HG03196 (cell line): ENCODE data around the gene ZIC5.

Experiments
- ATAC-seq: cut with Tn5 transposase; IDR thresholded peaks from one replicate; pipeline ENCODE4 v1.9.1; 2021; ENCODE audit not compliant: unreplicated experiment

ZIC5 gene

DNA sequence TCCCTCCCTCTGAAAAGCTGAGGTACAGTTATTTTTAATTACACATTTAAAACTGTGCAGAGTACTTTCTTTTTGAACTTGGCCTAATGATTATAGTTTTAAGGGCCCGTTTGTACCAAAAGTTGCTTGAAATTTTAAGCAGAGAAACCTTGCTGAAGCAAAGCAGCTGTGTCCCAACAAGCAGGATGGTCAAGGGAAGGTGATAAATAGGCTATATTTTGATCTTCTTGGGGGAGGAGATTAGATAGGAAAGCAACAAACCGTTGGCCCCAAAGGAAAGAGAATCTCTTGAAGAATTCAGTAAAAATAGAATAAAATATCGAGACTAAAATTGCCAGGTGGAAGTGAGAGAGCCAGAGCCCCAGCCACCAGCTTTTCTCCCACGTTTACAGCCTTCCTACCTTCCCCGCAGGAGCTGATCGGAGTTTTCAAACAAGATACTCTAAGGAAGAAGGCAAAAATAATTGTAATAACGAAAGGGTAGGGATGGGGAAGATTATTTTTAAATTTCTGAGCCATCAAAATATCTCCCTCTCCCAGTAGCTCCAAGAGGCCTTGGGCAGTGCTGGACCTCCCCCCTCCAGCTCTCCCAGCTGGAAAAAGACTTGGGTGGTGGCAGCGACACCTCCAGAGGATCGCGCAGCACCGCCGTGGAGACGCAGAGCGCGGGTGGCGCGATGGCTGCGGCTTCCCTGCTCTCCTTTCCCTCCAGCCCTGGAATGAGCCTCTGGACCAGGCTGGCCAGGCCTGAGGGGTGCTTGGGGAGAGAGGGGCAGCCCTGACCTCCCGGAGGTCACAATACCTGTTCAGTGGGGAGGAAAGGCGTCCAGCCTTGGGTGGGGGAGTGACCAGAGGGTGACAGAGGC lies 15.8 kb upstream of the ZIC5 start:
- ATAC-seq = no peak

GRCh38 chr13:99986741-99987140 lies 15.2 kb upstream of the ZIC5 start:
- no peak for ATAC-seq

DNA sequence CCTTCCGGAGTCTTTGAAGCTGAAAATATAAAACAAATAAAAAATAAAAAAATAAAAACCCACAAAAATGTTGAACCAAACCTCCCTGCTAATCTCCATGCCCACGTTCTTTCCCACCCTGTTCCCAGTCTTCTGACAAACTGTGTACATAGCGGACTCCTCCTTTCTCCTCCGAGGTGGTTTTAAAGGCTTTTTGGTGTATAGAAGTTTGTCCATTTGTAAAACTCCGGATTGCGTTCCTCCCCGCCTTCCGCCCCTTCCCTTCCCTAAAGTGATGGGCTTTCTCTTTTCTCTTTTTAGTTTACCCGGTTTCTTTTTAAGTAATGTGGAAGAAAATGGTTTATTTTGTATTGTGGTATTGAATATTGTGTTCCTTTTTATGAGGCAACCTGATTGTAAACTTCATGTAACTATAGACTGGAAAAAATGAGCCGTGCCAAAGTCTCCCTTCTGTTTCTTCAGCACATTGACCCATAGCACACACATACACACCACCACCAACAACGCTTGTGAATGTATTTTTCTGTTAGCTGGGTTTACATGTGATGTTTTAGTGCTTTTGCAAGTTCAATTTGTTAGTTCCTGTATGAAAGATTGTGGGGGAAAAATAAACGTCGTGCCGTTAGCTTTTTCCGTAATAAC lies 14.4 kb upstream of the ZIC5 start:
- no peak for ATAC-seq

DNA sequence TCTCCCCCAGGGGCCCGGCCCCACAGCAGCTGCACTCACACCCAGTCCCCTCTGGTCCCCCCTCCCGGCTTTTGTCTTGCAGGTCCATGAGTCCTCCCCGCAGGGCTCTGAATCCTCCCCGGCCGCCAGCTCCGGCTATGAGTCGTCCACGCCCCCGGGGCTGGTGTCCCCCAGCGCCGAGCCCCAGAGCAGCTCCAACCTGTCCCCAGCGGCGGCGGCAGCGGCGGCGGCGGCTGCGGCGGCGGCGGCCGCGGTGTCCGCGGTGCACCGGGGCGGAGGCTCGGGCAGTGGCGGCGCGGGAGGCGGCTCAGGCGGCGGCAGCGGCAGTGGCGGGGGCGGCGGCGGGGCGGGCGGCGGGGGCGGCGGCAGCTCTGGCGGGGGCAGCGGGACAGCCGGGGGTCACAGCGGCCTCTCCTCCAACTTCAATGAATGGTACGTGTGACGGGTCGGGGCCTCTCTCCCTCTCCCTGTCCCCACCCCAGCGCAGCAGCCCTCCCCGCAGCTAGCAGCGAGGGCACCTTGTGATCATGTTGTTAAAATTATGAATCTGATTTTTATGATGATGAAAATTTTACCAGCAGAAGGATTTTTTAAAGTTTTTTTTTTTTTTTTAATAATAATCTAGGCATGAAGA lies 13.8 kb upstream of the ZIC5 start:
- no peak for ATAC-seq

- ATAC-seq = no peak
Observed at GRCh38 chr13:99984461-99985240, 13.1 kb upstream of the ZIC5 start.

DNA sequence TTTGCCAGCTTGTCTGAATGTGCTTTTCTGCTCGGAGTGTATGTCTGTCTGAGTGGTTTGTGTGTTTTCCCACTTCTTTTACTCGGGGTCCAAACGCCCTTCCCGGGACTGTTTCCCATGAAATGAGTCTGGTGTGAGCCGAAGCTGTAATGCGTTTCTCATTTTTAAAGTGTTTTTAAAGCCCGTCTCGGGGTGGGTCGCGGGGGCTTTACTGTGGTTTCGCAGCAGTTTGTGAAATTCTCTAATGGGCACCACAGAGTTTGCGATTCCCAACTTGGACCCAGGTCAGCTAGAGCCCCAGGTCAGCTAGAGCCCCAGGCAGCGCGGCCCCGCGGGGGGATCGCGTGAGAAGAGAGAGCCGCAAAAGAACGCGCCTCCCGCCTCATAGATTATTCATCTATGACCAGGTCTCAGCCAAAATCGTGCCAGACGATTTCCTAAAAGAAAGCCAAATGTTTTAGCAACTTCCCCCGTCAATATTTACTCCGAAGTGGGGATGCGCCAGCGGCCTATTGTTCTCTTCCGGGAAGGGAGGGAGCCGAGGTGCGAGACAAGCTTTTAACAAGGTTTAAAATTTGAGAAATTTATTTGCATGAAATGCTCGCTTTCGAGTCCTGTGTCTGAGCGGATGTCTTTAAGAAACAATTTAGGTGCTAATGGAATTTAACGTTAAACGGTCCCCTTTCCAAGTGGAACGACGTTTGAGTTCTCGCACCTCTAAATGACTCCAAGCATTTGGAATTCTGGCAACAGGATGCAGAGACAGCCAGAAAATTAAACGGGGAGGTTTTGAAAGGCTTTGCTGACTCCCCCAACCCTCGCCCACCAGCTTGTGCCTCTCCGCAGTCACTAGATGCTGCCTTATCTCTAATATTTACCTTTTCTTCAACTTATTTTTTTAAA lies 12.2 kb upstream of the ZIC5 start:
- no peak for ATAC-seq

- ATAC-seq = no peak
Observed at GRCh38 chr13:99982731-99983498, 11.3 kb upstream of the ZIC5 start.

DNA sequence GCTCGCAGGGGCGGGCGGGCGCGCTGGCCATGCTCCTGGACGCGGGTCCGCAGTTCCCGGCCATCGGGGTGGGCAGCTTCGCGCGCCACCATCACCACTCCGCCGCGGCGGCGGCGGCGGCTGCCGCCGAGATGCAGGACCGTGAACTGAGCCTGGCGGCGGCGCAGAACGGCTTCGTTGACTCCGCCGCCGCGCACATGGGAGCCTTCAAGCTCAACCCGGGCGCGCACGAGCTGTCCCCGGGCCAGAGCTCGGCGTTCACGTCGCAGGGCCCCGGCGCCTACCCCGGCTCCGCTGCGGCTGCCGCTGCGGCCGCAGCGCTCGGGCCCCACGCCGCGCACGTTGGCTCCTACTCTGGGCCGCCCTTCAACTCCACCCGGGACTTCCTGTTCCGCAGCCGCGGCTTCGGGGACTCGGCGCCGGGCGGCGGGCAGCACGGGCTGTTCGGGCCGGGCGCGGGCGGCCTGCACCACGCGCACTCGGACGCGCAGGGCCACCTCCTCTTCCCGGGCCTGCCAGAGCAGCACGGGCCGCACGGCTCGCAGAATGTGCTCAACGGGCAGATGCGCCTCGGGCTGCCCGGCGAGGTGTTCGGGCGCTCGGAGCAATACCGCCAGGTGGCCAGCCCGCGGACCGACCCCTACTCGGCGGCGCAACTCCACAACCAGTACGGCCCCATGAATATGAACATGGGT lies 10.6 kb upstream of the ZIC5 start:
- ATAC-seq = no peak

DNA sequence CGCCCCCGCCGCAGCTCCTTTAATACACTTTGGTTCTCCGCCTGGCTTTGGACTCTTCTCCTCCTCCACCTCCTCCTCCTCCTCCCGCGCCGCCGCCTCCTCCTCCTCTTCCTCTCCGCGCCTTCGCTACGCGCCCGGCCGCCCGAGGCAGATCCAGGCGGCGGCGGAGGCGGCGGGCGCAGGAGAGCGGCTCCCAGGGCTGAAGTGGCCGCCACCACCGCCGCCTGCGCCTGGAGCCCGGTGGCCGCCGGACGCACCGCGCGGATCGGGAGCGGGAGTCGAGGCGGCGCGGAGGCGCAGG lies 10.1 kb upstream of the ZIC5 start, which contains the start of gene ZIC2:
ZIC2 (plus strand) TSS at position 50 of the 301 bp plus-strand sequence. CDS start 281 bp downstream, outside the sequence.
- ATAC-seq = no peak

DNA sequence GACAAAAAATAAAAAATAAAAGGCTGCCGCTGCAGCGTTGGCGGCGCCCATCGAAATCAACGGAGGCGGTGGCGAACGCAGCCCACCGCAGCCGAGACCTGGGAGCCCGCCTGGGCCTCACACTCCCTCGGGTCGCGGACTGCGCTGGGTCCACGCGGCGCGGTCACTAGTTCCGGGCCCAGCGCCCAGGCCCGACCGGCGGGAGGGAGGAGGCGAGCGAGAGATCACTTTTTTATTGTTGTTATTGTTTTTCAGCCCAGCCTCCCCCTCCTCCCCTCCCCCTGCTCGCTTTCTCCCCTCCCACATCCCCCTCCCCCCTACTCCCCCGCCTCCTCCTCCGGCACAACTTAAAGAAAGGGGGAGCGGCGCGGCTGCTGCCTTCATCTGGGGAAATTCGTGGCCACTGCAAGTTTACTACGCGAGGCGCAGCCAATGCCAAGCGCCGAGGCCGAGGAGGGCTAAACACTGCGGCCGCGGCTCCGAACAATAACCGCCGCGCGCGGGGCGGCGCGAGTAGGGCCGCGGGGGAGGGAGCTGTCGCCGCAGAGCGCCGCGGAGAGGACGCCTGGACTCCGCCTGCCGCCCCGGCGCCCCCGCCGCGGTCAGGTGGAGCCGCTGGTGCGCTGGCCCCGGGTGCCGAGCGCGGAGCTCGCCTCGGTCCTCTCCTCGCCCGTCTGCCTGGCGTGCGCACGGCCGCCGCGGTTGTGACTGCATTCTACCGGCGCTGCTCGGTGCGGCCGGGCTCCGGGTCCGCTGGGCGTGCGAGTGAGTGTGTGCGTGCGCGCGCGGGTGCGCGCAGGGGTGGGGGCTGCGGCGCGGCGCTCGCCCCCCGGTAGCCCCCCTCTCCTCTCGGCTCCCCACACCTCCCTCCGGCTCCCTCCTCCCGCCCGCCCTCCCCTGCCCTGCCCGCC lies 9.5 kb upstream of the ZIC5 start:
- no peak for ATAC-seq

- ATAC-seq = no peak
Observed at GRCh38 chr13:99980201-99980823, 8.7 kb upstream of the ZIC5 start.

DNA sequence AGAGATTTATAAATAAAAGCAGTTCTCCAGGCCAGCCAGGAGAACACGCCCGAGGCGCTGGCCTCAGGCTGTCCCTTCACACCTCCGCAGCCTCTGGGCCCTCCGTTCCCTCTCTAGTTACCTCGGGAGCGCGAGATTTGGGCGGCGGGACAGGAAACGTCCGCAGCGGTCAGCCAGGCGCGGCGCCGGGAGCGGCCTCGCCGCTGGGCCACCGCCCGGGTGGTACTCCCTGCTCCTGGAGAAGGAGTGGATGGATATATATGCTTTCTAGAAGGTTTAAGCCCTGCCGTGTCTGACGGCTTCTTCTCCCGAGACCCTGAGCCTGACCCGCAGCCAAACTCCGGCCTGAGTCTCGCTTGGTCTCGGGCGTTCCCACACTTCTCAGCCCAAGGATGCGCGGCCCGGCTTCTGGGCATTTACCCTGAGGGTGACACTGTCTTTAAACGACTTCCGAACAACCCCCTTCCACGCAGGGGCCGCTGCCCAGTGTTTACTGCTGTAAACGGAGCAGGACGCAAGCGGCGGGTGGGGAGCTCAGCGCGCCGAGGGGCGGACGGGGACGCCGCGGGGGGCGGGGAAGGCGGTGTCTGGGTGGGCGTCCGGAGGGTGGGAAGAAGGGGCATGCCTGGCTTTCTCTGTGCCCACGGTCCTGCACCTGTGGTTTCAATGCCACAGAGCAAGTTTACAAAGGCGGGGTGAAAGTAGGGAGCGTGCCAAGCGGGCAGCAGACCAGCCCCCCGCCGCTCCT lies 8.1 kb upstream of the ZIC5 start:
- no peak for ATAC-seq

DNA sequence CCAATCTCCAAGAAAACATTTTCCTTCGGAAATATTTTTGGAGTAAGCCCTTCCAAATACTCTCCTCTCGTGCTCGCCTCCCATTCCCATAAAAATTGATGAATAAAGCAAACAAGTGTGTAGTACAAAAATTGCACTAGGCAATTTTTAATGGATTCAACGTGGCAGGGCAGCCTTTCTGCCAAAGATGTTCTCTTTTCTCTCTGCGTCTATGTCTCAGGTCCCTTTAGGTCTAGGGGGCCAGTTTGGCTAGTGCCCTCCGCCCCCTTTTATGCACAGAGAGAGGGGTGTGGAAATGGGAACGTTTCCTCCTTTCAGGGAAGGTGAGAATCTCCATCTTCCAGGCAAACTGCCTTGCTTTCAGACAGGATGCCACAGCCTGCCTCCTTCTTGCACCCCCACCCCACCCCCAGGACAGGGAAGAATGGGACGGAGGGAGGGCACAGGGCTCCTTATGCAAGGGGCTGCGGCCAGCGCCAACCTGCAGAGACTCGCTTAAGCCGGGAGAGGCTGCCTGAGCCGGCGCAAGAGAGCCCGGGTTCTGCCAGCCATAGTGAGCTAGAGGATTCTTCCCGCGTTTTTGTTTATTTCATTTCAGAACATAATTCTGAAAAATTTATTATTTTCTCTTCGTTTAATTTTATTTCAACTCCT lies 7.4 kb upstream of the ZIC5 start:
- no peak for ATAC-seq

- no peak for ATAC-seq
Observed at GRCh38 chr13:99977912-99978798, 6.6 kb upstream of the ZIC5 start.

DNA sequence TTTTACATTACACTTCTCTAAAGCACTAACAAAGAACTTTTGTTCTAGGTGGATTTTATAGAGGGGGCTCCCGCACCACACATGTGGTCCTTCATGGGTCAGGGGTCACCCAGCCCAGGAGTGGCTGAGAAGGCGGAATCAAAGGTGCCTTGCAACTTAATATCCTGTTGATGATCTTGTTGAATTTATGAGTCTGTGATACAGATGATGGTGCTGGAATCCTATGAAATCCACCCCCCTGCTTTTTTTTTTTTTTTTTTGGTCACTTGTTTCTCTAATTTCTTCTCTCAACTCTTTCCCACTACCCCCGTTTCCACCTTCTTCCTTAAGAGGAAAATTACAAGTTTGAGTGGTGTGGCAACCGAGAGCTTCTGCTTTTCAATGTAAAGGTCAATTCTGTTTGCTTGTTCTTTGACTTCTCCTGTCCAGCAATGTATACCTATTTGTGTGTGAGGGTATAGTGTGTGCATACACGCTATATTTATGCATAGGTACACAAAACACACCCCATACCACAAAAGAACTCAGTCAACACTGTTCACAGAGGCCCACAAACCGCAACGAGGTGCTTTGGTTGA lies 5.9 kb upstream of the ZIC5 start:
- no peak for ATAC-seq
